H1 (cell line): ENCODE data around the gene MT1G. TPM values are rescaled to one million over a fixed set of nuclear protein-coding genes. Genes with fewer than 3 reads are reported as not detected.

Experiments used
- CTCF ChIA-PET: fragments of 300-600 bp; sonication (Branson Sonifier 250); formaldehyde crosslinking; loops from one replicate; lab custom pipeline; 2021; ENCODE audit not compliant: partially characterized antibody; lab: Charles Lee
- POLR2A ChIA-PET: fragments of 300-600 bp; sonication (Branson Sonifier 250); formaldehyde crosslinking; loops from one replicate; lab custom pipeline; 2021; ENCODE audit warnings: inconsistent platforms; ENCODE audit not compliant: partially characterized antibody; lab: Charles Lee
- DNase-seq, 2 experiments: peaks; one replicate each; pipeline versions ENCODE4 v3.0.0 to v3.0.0-alpha.2; 2010 to 2022; ENCODE audit warnings: low spot score in 2 of 2, low read depth in 1 of 2, mixed read lengths in 1 of 2
- FAIRE-seq: peaks from 2 replicates; lab custom pipeline; 2011; peaks lifted over from hg19 to GRCh38; lab: Jason Lieb, UNC
- H2AFZ ChIP-seq: 2 replicates; pipeline ENCODE4 v1.8.1; 2012; ENCODE audit warnings: low read length, inconsistent platforms
- H2AK5ac ChIP-seq: 2 replicates; pipeline ENCODE4 v1.6.1; 2013; ENCODE audit warnings: low read depth, low read length
- H2BK120ac ChIP-seq: replicated peaks from 2 replicates; pipeline ENCODE3; 2013; ENCODE audit warnings: low read depth, low read length, inconsistent platforms
- H2BK12ac ChIP-seq: 2 replicates; pipeline ENCODE4 v1.6.1; 2013; ENCODE audit warnings: low read depth, low read length
- H2BK15ac ChIP-seq: 2 replicates; pipeline ENCODE4 v1.6.1; 2013; ENCODE audit warnings: low read length
- H2BK20ac ChIP-seq: 2 replicates; pipeline ENCODE4 v1.6.1; 2013; ENCODE audit warnings: low read length
- H2BK5ac ChIP-seq: 2 replicates; pipeline ENCODE4 v1.6.1; 2013; ENCODE audit warnings: low read depth, low read length
- H3K14ac ChIP-seq: 2 replicates; pipeline ENCODE4 v1.6.1; 2013; ENCODE audit warnings: inconsistent platforms; ENCODE audit not compliant: insufficient read length
- H3K18ac ChIP-seq: 2 replicates; pipeline ENCODE4 v1.6.1; 2013; ENCODE audit warnings: low read length; ENCODE audit errors: extremely low read depth
- H3K23ac ChIP-seq: 2 replicates; pipeline ENCODE4 v1.6.1; 2013; ENCODE audit warnings: inconsistent platforms; ENCODE audit not compliant: insufficient read length
- H3K23me2 ChIP-seq: 2 replicates; pipeline ENCODE4 v1.6.1; 2013; ENCODE audit warnings: low read depth, low read length
- H3K27ac ChIP-seq: 2 replicates; pipeline ENCODE4 v1.6.1; 2011; ENCODE audit warnings: low read depth, low read length, inconsistent platforms
- H3K27me3 ChIP-seq, 4 experiments: replicated peaks in 1 of 4; 1 replicate in 1 of 4; 2 replicates in 3 of 4; pipeline versions ENCODE4 v1.6.1 to v1.8.1; 2011 to 2013; ENCODE audit warnings: low read length in 3 of 4, mild to moderate bottlenecking in 3 of 4, inconsistent platforms in 2 of 4, mixed read lengths in 2 of 4, moderate library complexity in 1 of 4; ENCODE audit not compliant: control insufficient read depth in 3 of 4, insufficient read depth in 3 of 4; ENCODE audit errors: extremely low read depth in 1 of 4
- H3K36me3 ChIP-seq, 4 experiments: 2 replicates each; pipeline versions ENCODE4 v1.6.1 to v1.8.1; 2011 to 2013; ENCODE audit warnings: mild to moderate bottlenecking in 4 of 4, low read length in 3 of 4, moderate library complexity in 2 of 4, control low read depth in 1 of 4, inconsistent platforms in 1 of 4; ENCODE audit not compliant: insufficient read depth in 4 of 4, control insufficient read depth in 2 of 4
- H3K4ac ChIP-seq: replicated peaks from 2 replicates; pipeline ENCODE3; 2013; ENCODE audit warnings: low read length, low read depth, mixed read lengths, inconsistent platforms; ENCODE audit not compliant: insufficient read length
- H3K4me1 ChIP-seq, 4 experiments: replicated peaks in 1 of 4; 1 replicate in 1 of 4; 2 replicates in 3 of 4; pipeline versions ENCODE4 v1.6.1 to v1.8.1; 2011 to 2013; ENCODE audit warnings: low read length in 3 of 4, inconsistent platforms in 2 of 4, mixed read lengths in 1 of 4; ENCODE audit not compliant: insufficient read depth in 4 of 4, control insufficient read depth in 3 of 4
- H3K4me2 ChIP-seq, 2 experiments: 2 replicates each; pipeline versions ENCODE4 v1.6.1 to v1.8.1; 2011 to 2013; ENCODE audit warnings: low read depth in 2 of 2, low read length in 2 of 2, control low read depth in 1 of 2, inconsistent platforms in 1 of 2, mild to moderate bottlenecking in 1 of 2; ENCODE audit not compliant: insufficient read depth in 1 of 2
- H3K4me3 ChIP-seq, 4 experiments: fragments of 200-600, 300-600 bp in 1 of 4; sonication (generic), shearing (Covaris generic), sonication (Bioruptor Twin) in 1 of 4; 2 replicates each; pipeline versions ENCODE4 v1.5.1 to v1.8.1; 2011 to 2016; ENCODE audit warnings: low read length in 4 of 4, low read depth in 3 of 4, control low read depth in 2 of 4, inconsistent platforms in 2 of 4, mild to moderate bottlenecking in 2 of 4, mixed read lengths in 1 of 4, moderate library complexity in 1 of 4; ENCODE audit not compliant: insufficient read depth in 2 of 4; ENCODE audit errors: extremely low read depth in 1 of 4
- H3K56ac ChIP-seq: replicated peaks from 2 replicates; pipeline ENCODE3; 2013; ENCODE audit warnings: low read depth, mild to moderate bottlenecking, mixed read lengths, low read length, inconsistent platforms; ENCODE audit not compliant: insufficient read length
- H3K79me1 ChIP-seq: 2 replicates; pipeline ENCODE4 v1.6.1; 2013; ENCODE audit warnings: low read depth, low read length, control low read depth
- H3K79me2 ChIP-seq, 2 experiments: 2 replicates each; pipeline versions ENCODE4 v1.6.1 to v1.8.1; 2012 to 2013; ENCODE audit warnings: low read length in 2 of 2, mild to moderate bottlenecking in 2 of 2, inconsistent platforms in 1 of 2; ENCODE audit not compliant: insufficient read depth in 2 of 2, control insufficient read depth in 1 of 2
- H3K9ac ChIP-seq, 4 experiments: replicated peaks in 1 of 4; 1 replicate in 1 of 4; 2 replicates in 3 of 4; pipeline versions ENCODE4 v1.6.1 to v1.8.1; 2011 to 2013; ENCODE audit warnings: low read depth in 3 of 4, low read length in 3 of 4, control low read depth in 2 of 4, mild to moderate bottlenecking in 2 of 4, moderate library complexity in 2 of 4, inconsistent platforms in 1 of 4; ENCODE audit errors: extremely low read depth in 1 of 4
- H3K9me3 ChIP-seq, 2 experiments: 2 replicates each; pipeline versions ENCODE4 v1.6.1 to v1.8.1; 2012 to 2013; ENCODE audit warnings: mild to moderate bottlenecking in 2 of 2, moderate library complexity in 2 of 2, control low read depth in 1 of 2, inconsistent platforms in 1 of 2, low read depth in 1 of 2, low read length in 1 of 2, mixed read lengths in 1 of 2; ENCODE audit not compliant: insufficient read depth in 2 of 2
- H4K20me1 ChIP-seq, 2 experiments: replicated peaks in 1 of 2; 2 replicates each; pipeline versions ENCODE3 to v1.8.1; 2011 to 2013; ENCODE audit warnings: inconsistent platforms in 2 of 2, low read length in 2 of 2, mild to moderate bottlenecking in 1 of 2; ENCODE audit not compliant: insufficient read depth in 2 of 2, control insufficient read depth in 1 of 2
- H4K5ac ChIP-seq: 2 replicates; pipeline ENCODE4 v1.6.1; 2013; ENCODE audit warnings: low read length, low read depth, mixed read lengths, inconsistent platforms; ENCODE audit not compliant: insufficient read length
- H4K8ac ChIP-seq: 2 replicates; pipeline ENCODE4 v1.8.0; 2013; ENCODE audit warnings: mild to moderate bottlenecking, moderate library complexity, low read length, inconsistent platforms; ENCODE audit not compliant: insufficient read depth; ENCODE audit errors: extremely low read depth
- H4K91ac ChIP-seq: replicated peaks from 2 replicates; pipeline ENCODE3; 2013; ENCODE audit warnings: low read length, mixed read lengths, inconsistent platforms; ENCODE audit not compliant: insufficient read length
- CTBP2 ChIP-seq: IDR thresholded peaks from 2 replicates; pipeline ENCODE4 v1.7.0; 2011; ENCODE audit warnings: borderline replicate concordance, mild to moderate bottlenecking, moderate library complexity, mixed read lengths, low read length; ENCODE audit not compliant: insufficient read depth, insufficient read length
- FOSL1 ChIP-seq: IDR thresholded peaks from 2 replicates; pipeline ENCODE4 v1.6.1; 2011; ENCODE audit warnings: mild to moderate bottlenecking, low read depth, low read length, moderate library complexity; ENCODE audit not compliant: insufficient read depth
- SP1 ChIP-seq: IDR thresholded peaks from 2 replicates; pipeline ENCODE4 v1.6.1; 2011; ENCODE audit warnings: low read depth, low read length
- WGBS, 2 experiments: shearing (Covaris generic) in 1 of 2; methylation state at CpG; one replicate each; pipeline versions ENCODE4 v1.1.6 to v1.1.7; 2013 to 2015; ENCODE audit warnings: low lambda C conversion rate in 2 of 2, mixed read lengths in 2 of 2, inconsistent platforms in 1 of 2, low coverage in 1 of 2, missing lambda C conversion rate in 1 of 2; ENCODE audit not compliant: insufficient replicate concordance in 2 of 2, insufficient coverage in 1 of 2, insufficient read length in 1 of 2; ENCODE audit errors: extremely low coverage in 1 of 2, missing lambda C conversion rate in 1 of 2; 5-methylcytosine and 5-hydroxymethylcytosine counted together
- polyA plus RNA-seq, 7 experiments: library from polyadenylated mRNA; depleted of rRNA in 3 of 7; stranded (reverse) in 5 of 7; unstranded in 2 of 7; fragments of >200 nt in 5 of 7; fragments of 200-250 nt in 2 of 7; gene quantifications; 1 replicate in 5 of 7; 2 replicates in 1 of 7; 4 replicates in 1 of 7; pipeline versions ENCODE4 v1.2.1 to v1.2.3, GENCODE V29; 2011 to 2013; ENCODE audit warnings: missing spikeins in 2 of 7, mixed read lengths in 2 of 7
- total RNA-seq: library from RNA; stranded (reverse); fragmentation: NEBNext Ultra II Directional; extraction: Animal tissue kit (Norgen Biotek cat#: 25700); gene quantifications from 2 replicates; pipeline ENCODE4 v1.2.1, GENCODE V29; 2021

Gene MT1G
- total and polyA plus RNA-seq, 2 of the 8 experiments (the other 6 are each of a cell fraction or from before 2014, with no cell fraction given) = 17.7 to 515 TPM

DNA sequence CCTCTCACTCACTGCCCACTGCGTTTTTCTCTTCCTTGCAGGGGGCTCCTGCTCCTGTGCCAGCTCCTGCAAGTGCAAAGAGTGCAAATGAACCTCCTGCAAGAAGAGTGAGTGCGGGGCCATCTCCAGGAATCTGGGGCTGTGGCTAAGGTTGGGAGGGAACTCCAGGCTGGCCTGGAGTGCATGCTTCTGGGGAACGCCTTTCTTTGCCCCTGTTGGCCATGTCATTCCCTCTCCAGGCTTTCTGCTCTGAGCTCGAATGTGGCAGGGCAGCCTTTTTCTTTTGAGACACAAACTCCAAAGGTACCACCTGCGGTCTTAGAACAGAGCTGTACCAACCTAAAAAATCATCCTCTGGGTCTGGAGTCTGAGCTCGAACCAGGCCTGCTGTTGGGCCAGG is 49.7 kb downstream of the MT1G start:
- 7% methylated on average over 6 of the region's 6 CpGs; no CpG with 5 or more reads in 1 of the 2 experiments for WGBS, 2 experiments
- H3K18ac ChIP-seq = no peak overlapping the region
- DNase-seq (no peak), FAIRE-seq (no peak)
- no peak overlapping the region for H2BK5ac ChIP-seq
- H2BK120ac ChIP-seq = no peak overlapping the region
- no peak overlapping the region for H3K4ac ChIP-seq
- H3K9me3 ChIP-seq = no peaks in the 10 kb centered on the region
- no peak overlapping the region for H3K23ac ChIP-seq
- no peak overlapping the region for H2BK12ac ChIP-seq
- H2AFZ ChIP-seq = no peak overlapping the region
- no peaks in the 10 kb centered on the region for H3K36me3 ChIP-seq
- TF ChIP-seq SP1 (peak; percentile 49; the same call in 1 of the 2 replicates), CTBP2 (peak; percentile 71), FOSL1 (no peak)
- H3K14ac ChIP-seq = no peak overlapping the region
- H2BK20ac ChIP-seq = no peak overlapping the region
- H3K9ac ChIP-seq = no peak overlapping the region
- H3K4me3 ChIP-seq = peak overlapping the region in 1 of 4 experiments; percentile 25; a peak in 1 of 8 replicates
- peak overlapping the region; percentile 8 to 88; a peak in 2 of 4 replicates for H3K4me2 ChIP-seq
- H2AK5ac ChIP-seq = 0 out of 2 replicates have a peak overlapping the region, but pooled peaks have one; percentile 9
- peaks cover 5% of the 10 kb centered on the region; the same call in 1 of the 2 replicates for H3K23me2 ChIP-seq
- H3K79me2 ChIP-seq = no peaks in the 10 kb centered on the region
- H2BK15ac ChIP-seq = no peak overlapping the region
- no peak overlapping the region for H4K91ac ChIP-seq
- H3K56ac ChIP-seq = no peak overlapping the region
- ChIA-PET CTCF (interaction anchor here (1.5 to 3.2 kb wide), 9 partner anchors 11 to 60 kb away, joined by 4 to 12 read pairs (median 6); partner anchors contain the start of genes MT1G and MT1M), POLR2A (interaction anchor here (0.6 to 3.9 kb wide), 10 partner anchors 8 to 84 kb away, joined by 3 to 31 read pairs (median 4); partner anchors contain the start of genes MT1E and MT2A)
- no peak overlapping the region for H4K8ac ChIP-seq
- peaks cover 0 to 18% (median 12%) of the 10 kb centered on the region in 4 experiments; a peak in 6 of 7 replicates for H3K4me1 ChIP-seq
- H3K27ac ChIP-seq = no peak overlapping the region
- H3K79me1 ChIP-seq = no peaks in the 10 kb centered on the region
- no peak overlapping the region for H4K5ac ChIP-seq
- H4K20me1 ChIP-seq = peaks cover 2 to 6% of the 10 kb centered on the region in 2 experiments
- peaks cover 35 to 76% (median 68%) of the 10 kb centered on the region in 4 experiments for H3K27me3 ChIP-seq
